Body of pancreas (tissue), 4 donors: ENCODE measurements around the gene GJC2. TPM values are rescaled to one million over a fixed set of nuclear protein-coding genes. Genes with fewer than 3 reads are reported as not detected.

ENCODE experiments used
- ATAC-seq: fragments of 150-250 bp; one replicate; pipeline ENCODE4 v1.9.1; 2016
- DNase-seq, 4 donors: peaks; one replicate each; pipeline ENCODE4 v3.0.0-alpha.2; 2019
- H3K27ac ChIP-seq, 4 donors: fragments of 200-600 bp; sonication (generic); 1 replicate in 3 of 4; 2 replicates in 1 of 4; pipeline versions ENCODE4 v1.5.1 to v1.6.1; 2016 to 2019; ENCODE audit warnings: mild to moderate bottlenecking in 1 of 4, mixed read lengths in 1 of 4, moderate library complexity in 1 of 4
- H3K27me3 ChIP-seq, 2 donors: fragments of 200-600 bp; sonication (generic); one replicate each; pipeline ENCODE4 v1.6.0; 2016; ENCODE audit warnings: mild to moderate bottlenecking in 1 of 2
- H3K36me3 ChIP-seq, 2 donors: fragments of 200-600 bp; sonication (generic); replicated peaks in 1 of 2; 2 replicates each; pipeline ENCODE4 v1.5.1; 2016; ENCODE audit warnings: low read depth in 2 of 2; ENCODE audit not compliant: insufficient read depth in 1 of 2
- H3K4me1 ChIP-seq: fragments of 200-600 bp; sonication (generic); one replicate; pipeline ENCODE4 v1.6.0; 2016
- H3K4me3 ChIP-seq, 2 donors: fragments of 200-600 bp; sonication (generic); 1 replicate in 1 of 2; 2 replicates in 1 of 2; pipeline ENCODE4 v1.5.1; 2016 to 2019
- H3K9me3 ChIP-seq, 3 donors: fragments of 200-600 bp; sonication (generic); 1 replicate in 2 of 3; 2 replicates in 1 of 3; pipeline ENCODE4 v1.5.1; 2016
- POLR2A ChIP-seq, 3 donors: fragments of 450-650 bp; IDR thresholded peaks; one replicate each; pipeline ENCODE4 v1.6.1; 2016; ENCODE audit warnings: antibody characterized with exemption in 3 of 3, mild to moderate bottlenecking in 2 of 3
- WGBS, 2 donors: methylation state at CpG; one replicate each; pipeline ENCODE4 v1.1.5; 2017; 5-methylcytosine and 5-hydroxymethylcytosine counted together
- intact Hi-C: fragments of 100-400 bp; cut with DNase I; formaldehyde crosslinking; loops from one replicate; pipeline ENCODE4 v1.15.1; 2023
- total RNA-seq, 2 donors: library from RNA; depleted of rRNA; stranded (reverse); fragments of >200 nt; gene quantifications; one replicate each; pipeline ENCODE4 v1.1.0, GENCODE V29; 2016
- TF ChIP-seq, protein P1 (sequence below), 7 experiments: fragments of 450-650 bp in 4 of 7; fragments of 200-600 bp in 3 of 7; sonication (generic) in 3 of 7; IDR thresholded peaks; one replicate each; pipeline ENCODE4 v1.5.1; 2016 to 2019; ENCODE audit warnings: antibody characterized with exemption in 7 of 7

The GJC2 gene
- total RNA-seq, 2 donors from 2014 or later: 0.33 to 1.6 TPM

DNA sequence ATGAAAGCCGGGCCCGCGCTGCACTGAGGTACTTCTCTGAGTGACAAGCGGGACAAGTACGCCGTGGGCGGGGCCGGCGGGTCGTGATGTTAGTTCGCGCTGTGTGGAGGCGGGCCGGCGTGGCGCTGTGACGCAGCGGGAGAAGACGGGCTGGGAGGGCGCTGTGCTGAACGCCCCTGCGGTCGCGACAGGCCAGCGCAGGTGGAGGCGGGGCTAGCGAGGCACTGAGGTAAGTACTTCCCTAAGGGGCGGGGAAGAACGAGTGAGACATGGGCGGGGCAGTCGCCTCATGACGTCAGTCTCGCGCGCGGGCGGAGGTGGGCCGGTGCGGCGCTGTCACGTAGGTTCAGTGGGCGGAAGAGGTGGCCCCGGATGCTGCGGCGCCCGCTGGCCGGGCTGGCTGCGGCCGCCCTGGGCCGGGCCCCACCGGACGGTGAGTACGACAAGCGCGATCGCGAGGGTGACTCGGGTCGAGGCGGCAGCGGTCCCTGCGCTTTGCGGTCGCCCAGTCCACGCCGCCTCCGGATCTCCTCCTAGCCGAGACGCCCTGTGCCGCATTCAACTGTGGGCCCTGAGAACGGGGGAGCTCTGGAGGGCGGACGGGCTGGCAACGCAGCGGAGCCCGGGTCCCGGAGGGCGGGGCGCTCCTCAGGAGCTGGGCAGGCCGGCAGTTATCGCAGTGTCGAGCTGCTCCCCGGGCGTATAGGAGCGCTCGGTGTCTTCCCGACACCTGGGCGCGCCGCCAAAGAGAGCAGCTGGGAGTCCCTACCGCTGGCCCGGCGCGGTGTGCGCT lies 9.6 kb upstream of the GJC2 start, which contains the start of gene GUK1:
TSS of gene GUK1 (plus strand) at position 349 of the 793 bp plus-strand sequence. CDS start at position 373, 24 bp downstream.
- DNase-seq (peak; percentile 100), ATAC-seq (peak; percentile 92)
- intact Hi-C loops: no loop called here
- peak; percentile 95 to 98 (median 97) for TF ChIP-seq POLR2A (IDR thresholded peaks at IDR 0.05)
- TF ChIP-seq, protein P1, sequence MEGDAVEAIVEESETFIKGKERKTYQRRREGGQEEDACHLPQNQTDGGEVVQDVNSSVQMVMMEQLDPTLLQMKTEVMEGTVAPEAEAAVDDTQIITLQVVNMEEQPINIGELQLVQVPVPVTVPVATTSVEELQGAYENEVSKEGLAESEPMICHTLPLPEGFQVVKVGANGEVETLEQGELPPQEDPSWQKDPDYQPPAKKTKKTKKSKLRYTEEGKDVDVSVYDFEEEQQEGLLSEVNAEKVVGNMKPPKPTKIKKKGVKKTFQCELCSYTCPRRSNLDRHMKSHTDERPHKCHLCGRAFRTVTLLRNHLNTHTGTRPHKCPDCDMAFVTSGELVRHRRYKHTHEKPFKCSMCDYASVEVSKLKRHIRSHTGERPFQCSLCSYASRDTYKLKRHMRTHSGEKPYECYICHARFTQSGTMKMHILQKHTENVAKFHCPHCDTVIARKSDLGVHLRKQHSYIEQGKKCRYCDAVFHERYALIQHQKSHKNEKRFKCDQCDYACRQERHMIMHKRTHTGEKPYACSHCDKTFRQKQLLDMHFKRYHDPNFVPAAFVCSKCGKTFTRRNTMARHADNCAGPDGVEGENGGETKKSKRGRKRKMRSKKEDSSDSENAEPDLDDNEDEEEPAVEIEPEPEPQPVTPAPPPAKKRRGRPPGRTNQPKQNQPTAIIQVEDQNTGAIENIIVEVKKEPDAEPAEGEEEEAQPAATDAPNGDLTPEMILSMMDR (IDR thresholded peaks at IDR 0.05): peak in 6 of 7 experiments; percentile 21 to 71 (median 64)
- peak within 1 kb of the TSS; percentile 57 to 79 for H3K4me3 ChIP-seq
- peaks cover 36% of the 10 kb centered on the region for H3K4me1 ChIP-seq
- no peaks in the 10 kb centered on the region for H3K9me3 ChIP-seq
- no peaks in the 10 kb centered on the region for H3K36me3 ChIP-seq
- no peaks in the 10 kb centered on the region for H3K27me3 ChIP-seq
- 0% methylated on average over 5 to 53 of the region's 95 CpGs for WGBS, 2 donors
- peak within 1 kb of the TSS; percentile 92 to 98 (median 97) for H3K27ac ChIP-seq

DNA sequence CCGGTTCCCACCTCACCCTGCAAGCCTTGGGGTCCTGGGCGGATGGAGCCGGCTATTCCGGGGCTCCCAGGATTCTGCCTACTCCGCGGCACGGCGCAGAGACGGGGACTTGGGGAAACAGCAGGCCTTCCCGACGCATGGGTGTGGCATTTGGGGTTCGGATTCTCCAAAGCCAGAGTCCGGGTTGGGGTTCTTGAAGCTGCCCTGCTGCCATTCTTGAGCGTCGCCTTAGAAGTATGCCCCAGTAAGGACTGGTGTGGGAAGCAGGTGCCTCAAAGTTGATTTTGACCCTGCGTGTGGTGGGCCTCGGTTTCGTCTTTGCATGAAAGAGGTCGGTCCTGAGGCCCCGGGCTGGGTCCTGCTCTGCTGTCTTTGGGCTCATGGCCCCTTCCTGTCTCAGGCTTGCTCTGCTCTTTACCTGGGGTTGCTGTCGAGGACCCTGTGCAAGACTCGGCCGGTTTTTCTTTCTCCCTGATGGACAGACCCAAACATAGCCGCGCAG lies 9.0 kb upstream of the GJC2 start:
- Histone ChIP-seq H3K27me3 (no peaks in the 10 kb centered on the region), H3K36me3 (peaks cover 0 to 3% of the 10 kb centered on the region in 2 donors), H3K4me3 (peak overlapping the region; percentile 57 to 79), H3K4me1 (peaks cover 36% of the 10 kb centered on the region), H3K9me3 (no peaks in the 10 kb centered on the region), H3K27ac (peak overlapping the region; percentile 92 to 98 (median 97))
- no peak for ATAC-seq
- no peak for TF ChIP-seq POLR2A (IDR thresholded peaks at IDR 0.05)
- TF ChIP-seq, protein P1 (IDR thresholded peaks at IDR 0.05): no peak
- WGBS, 2 donors: 0 to 1% methylated on average over 5 to 23 of the region's 25 CpGs
- DNase-seq: no peak
- intact Hi-C loops: no loop called here

DNA sequence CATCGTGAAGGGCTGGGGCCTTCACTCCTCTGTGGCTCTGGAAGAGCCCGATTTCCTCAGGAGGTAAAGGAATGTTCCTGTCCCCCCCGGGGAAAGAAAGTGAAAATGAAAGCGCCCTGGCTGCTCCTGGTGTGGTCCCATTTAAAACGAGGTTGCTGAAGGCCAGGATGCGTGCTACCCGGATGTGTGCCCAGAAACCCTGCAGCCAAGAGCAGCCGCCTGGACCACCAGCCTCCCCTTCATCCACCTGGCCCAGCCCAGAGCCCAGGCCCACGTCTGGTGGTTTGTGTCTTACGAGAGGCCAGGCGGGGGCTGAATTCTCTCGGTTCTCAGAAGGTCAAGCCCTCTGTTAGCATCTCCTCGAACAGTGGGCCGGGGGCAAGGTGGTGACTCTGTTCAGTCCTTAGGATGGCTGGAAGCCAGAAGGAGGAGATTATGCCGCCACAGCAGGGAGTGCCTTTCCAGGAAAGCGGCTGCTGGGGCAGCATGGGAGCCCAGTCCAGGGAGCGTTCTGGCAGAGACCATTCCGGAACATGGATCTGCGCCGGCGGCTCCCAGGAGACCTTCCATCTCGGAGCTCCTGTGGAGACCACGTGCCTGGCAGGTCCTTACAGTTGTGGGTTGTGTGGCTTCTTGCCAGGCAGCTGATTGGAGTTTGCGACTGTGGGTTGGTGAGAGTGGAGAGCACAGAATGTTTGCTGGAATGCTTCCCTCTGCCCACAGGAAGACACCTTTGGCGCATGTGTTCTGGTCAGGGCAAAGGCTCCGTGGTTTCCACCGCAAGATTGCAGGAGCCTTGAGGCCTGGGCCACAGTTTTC lies 8.3 kb upstream of the GJC2 start:
- peak; percentile 59 to 75 (median 65) for DNase-seq
- no peak for TF ChIP-seq POLR2A (IDR thresholded peaks at IDR 0.05)
- TF ChIP-seq, protein P1 (IDR thresholded peaks at IDR 0.05): no peak
- Histone ChIP-seq H3K36me3 (peaks cover 0 to 7% of the 10 kb centered on the region in 2 donors), H3K9me3 (no peaks in the 10 kb centered on the region), H3K4me1 (peaks cover 36% of the 10 kb centered on the region), H3K27ac (peak overlapping the region; percentile 92 to 98 (median 97)), H3K4me3 (peak overlapping the region; percentile 57 to 79), H3K27me3 (no peaks in the 10 kb centered on the region)
- no peak for ATAC-seq
- intact Hi-C loops: no loop called here
- WGBS, 2 donors: 9 to 24% methylated on average over 18 to 27 of the region's 27 CpGs

DNA sequence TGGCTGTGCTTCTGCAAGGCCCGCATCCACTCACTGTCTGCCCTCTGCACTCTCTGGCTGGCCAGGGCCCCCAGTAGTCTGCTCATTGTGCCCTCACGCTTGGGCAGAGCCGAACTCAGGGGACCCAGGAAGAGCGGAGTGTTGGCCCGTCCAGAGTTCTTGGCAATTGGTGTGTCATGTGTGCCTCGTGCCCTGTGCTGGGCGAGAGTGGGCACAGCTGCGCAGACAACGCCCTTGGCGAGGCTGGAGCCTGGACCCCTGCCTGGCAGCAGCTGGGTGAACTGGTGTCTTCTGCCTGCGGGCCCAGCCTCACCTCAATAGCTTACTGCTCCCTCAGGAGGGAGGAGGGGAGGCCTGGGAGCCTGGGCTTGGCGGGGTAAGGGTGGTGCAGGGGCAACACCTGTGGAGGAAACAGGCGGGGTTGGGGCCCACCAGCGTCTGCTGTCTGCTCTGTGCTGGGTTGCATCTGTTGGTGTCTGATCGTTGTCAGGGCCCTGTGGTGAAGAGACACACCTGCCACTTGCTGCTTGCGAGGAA lies 7.5 kb upstream of the GJC2 start:
- intact Hi-C loops: no loop called here
- H3K27me3 ChIP-seq: no peaks in the 10 kb centered on the region
- H3K36me3 ChIP-seq: peaks cover 0 to 7% of the 10 kb centered on the region in 2 donors
- no peak overlapping the region for H3K4me3 ChIP-seq
- peaks cover 36% of the 10 kb centered on the region for H3K4me1 ChIP-seq
- WGBS, 2 donors: 58 to 62% methylated on average over 14 to 15 of the region's 16 CpGs
- ATAC-seq (no peak), DNase-seq (peak in 1 of 4 donors; percentile 7)
- H3K9me3 ChIP-seq: no peaks in the 10 kb centered on the region
- H3K27ac ChIP-seq: peak overlapping the region in 3 of 4 donors; percentile 96 to 98 (median 98)
- TF ChIP-seq, protein P1 (IDR thresholded peaks at IDR 0.05): no peak
- TF ChIP-seq POLR2A (IDR thresholded peaks at IDR 0.05): no peak
